Cardiac muscle cell (in vitro differentiated cells and primary cell): ENCODE results near the gene KCNQ1. TPM values are rescaled to one million over a fixed set of nuclear protein-coding genes. Genes with fewer than 3 reads are reported as not detected.

Source experiments
- DNase-seq, 2 donors: peaks; one replicate each; pipeline versions ENCODE4 v3.0.0 to v3.0.0-alpha.2; 2010 to 2017; ENCODE audit warnings: low read depth in 1 of 2, low spot score in 1 of 2
- H3K27ac ChIP-seq: fragments of 200-600 bp; sonication (generic); 2 replicates; pipeline ENCODE4 v1.5.1; 2016
- H3K27me3 ChIP-seq: fragments of 200-600 bp; sonication (generic); 2 replicates; pipeline ENCODE4 v1.6.0; 2016; ENCODE audit warnings: control low read depth
- H3K36me3 ChIP-seq: fragments of 200-600 bp; sonication (generic); 2 replicates; pipeline ENCODE4 v1.5.1; 2016; ENCODE audit warnings: control low read depth
- H3K4me1 ChIP-seq: fragments of 200-600 bp; sonication (generic); 2 replicates; pipeline ENCODE4 v1.8.1; 2017; ENCODE audit warnings: low read depth, mild to moderate bottlenecking, mixed run types
- H3K4me3 ChIP-seq: fragments of 200-600 bp; sonication (generic); 2 replicates; pipeline ENCODE4 v1.5.1; 2016; ENCODE audit warnings: mild to moderate bottlenecking
- H3K9me3 ChIP-seq: fragments of 200-600 bp; sonication (generic); 2 replicates; pipeline ENCODE4 v1.5.1; 2017; ENCODE audit warnings: low read depth, mild to moderate bottlenecking, control low read depth
- polyA plus RNA-seq: library from polyadenylated mRNA; unstranded; fragments of >200 nt; fragmentation: Nextera tagmentation; extraction: Ambion mirVana; gene quantifications from 2 replicates; pipeline ENCODE4 v1.2.1, GENCODE V29; 2016
- total RNA-seq: library from RNA; depleted of rRNA; stranded (reverse); fragments of >200 nt; gene quantifications from 2 replicates; pipeline ENCODE4 v1.2.3, GENCODE V29; 2016
- TF ChIP-seq, protein P1 (sequence below): IDR thresholded peaks from 2 replicates; pipeline ENCODE4 v1.5.1; 2012; ENCODE audit warnings: low read depth, mild to moderate bottlenecking, low read length

The KCNQ1 gene
- total and polyA plus RNA-seq, 2 experiments from 2014 or later = 13.9 to 18.6 TPM

- H3K27ac ChIP-seq = no peak overlapping the region
Observed at GRCh38 chr11:2724104-2724503, 279.3 kb downstream of the KCNQ1 start.

DNA sequence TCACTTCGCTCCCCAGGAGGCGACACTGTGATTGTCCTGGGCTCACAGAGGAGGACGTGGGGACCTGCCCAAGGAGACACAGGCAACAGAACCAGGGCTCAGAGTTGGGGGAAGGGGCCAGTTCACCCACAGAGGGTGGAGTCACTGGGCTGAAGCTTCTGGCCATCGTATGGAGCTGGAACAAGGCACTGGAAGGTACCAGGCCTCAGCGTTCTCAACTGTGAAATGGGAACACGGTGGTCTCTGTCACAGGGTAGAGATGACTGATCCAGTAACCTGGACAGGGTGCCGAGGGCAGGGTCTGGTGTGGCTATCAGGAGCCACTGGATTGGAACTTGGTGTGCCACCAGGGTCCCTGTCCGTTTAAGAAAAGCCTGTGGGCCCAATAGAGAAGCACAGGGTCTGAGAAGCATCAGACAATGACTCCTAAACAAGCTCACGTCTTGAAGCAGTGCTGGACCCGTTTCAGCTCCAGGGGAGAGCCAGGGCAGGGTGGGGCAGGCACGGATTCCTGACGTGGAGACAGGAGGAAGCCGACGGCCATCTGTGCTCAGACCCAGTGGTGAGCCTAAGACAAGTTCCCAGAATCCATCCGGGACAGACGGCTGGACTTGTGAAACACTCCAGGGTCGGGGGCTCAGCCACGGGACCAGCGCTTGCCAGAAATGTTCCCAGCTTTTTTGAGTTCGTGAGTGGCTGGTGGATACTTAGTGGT lies 280.0 kb downstream of the KCNQ1 start:
- H3K4me3 ChIP-seq = no peak overlapping the region
- peak in 1 of 2 donors; percentile 87 for DNase-seq
- TF ChIP-seq, protein P1, sequence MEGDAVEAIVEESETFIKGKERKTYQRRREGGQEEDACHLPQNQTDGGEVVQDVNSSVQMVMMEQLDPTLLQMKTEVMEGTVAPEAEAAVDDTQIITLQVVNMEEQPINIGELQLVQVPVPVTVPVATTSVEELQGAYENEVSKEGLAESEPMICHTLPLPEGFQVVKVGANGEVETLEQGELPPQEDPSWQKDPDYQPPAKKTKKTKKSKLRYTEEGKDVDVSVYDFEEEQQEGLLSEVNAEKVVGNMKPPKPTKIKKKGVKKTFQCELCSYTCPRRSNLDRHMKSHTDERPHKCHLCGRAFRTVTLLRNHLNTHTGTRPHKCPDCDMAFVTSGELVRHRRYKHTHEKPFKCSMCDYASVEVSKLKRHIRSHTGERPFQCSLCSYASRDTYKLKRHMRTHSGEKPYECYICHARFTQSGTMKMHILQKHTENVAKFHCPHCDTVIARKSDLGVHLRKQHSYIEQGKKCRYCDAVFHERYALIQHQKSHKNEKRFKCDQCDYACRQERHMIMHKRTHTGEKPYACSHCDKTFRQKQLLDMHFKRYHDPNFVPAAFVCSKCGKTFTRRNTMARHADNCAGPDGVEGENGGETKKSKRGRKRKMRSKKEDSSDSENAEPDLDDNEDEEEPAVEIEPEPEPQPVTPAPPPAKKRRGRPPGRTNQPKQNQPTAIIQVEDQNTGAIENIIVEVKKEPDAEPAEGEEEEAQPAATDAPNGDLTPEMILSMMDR = no peak
- no peaks in the 10 kb centered on the region for H3K27me3 ChIP-seq
- H3K27ac ChIP-seq = peak overlapping the region; percentile 28
- H3K9me3 ChIP-seq = no peaks in the 10 kb centered on the region
- H3K4me1 ChIP-seq = peaks cover 14% of the 10 kb centered on the region
- no peaks in the 10 kb centered on the region for H3K36me3 ChIP-seq

More at GRCh38 chr11:2724104-2724503, 279.3 kb downstream of the KCNQ1 start:
- H3K4me3 ChIP-seq = no peak overlapping the region
- no peaks in the 10 kb centered on the region for H3K27me3 ChIP-seq
- H3K9me3 ChIP-seq = no peaks in the 10 kb centered on the region
- DNase-seq = no peak
- no peaks in the 10 kb centered on the region for H3K36me3 ChIP-seq
- TF ChIP-seq, protein P1 = no peak
- peaks cover 14% of the 10 kb centered on the region for H3K4me1 ChIP-seq

- Histone ChIP-seq H3K9me3 (no peaks in the 10 kb centered on the region), H3K4me1 (peaks cover 14% of the 10 kb centered on the region), H3K36me3 (no peaks in the 10 kb centered on the region), H3K27me3 (no peaks in the 10 kb centered on the region), H3K27ac (peak overlapping the region; percentile 28), H3K4me3 (no peak overlapping the region)
- DNase-seq = peak in 1 of 2 donors; percentile 95
- TF ChIP-seq, protein P1 = no peak
Observed at GRCh38 chr11:2725368-2726300, 280.8 kb downstream of the KCNQ1 start.

DNA sequence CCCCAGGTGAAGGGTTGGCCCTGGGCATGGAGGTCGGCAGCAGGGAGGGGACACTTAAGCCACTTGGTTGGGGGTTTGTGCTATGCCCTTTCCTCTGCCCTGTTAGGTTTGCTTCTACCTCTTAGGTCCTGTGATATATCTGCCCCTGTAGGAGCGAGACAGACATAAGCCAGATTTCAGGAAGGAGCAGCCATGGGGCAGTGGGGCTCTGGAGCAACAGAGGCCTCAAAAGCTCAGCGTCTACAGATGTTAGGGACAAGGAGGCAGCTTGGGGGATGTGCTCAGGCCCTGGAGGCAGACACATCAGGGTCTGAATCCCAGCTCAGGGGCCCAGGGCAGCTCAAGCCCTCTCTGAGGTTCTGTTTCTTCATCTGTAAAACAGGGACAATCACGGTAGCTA lies 282.2 kb downstream of the KCNQ1 start:
- Histone ChIP-seq H3K36me3 (no peaks in the 10 kb centered on the region), H3K27me3 (no peaks in the 10 kb centered on the region), H3K4me3 (no peak overlapping the region), H3K4me1 (peaks cover 14% of the 10 kb centered on the region), H3K9me3 (no peaks in the 10 kb centered on the region), H3K27ac (no peak overlapping the region)
- peak in 1 of 2 donors; percentile 35 for DNase-seq
- TF ChIP-seq, protein P1 = no peak

- no peaks in the 10 kb centered on the region for H3K9me3 ChIP-seq
- no peaks in the 10 kb centered on the region for H3K36me3 ChIP-seq
- no peak overlapping the region for H3K4me3 ChIP-seq
- TF ChIP-seq, protein P1 = no peak
- no peak for DNase-seq
- peaks cover 14% of the 10 kb centered on the region for H3K4me1 ChIP-seq
- no peak overlapping the region for H3K27ac ChIP-seq
- no peaks in the 10 kb centered on the region for H3K27me3 ChIP-seq
Observed at GRCh38 chr11:2728128-2728662, 283.4 kb downstream of the KCNQ1 start.
